Mucosa of stomach (tissue), 1 donor: ENCODE measurements around the gene ZBTB7C.

ENCODE experiments used
- H3K27me3 ChIP-seq: one replicate; pipeline ENCODE4 v1.7.0; 2013; ENCODE audit warnings: mild to moderate bottlenecking, low read length; ENCODE audit not compliant: control insufficient read depth, insufficient read depth
- H3K36me3 ChIP-seq: one replicate; pipeline ENCODE4 v1.7.0; 2013; ENCODE audit warnings: low read length; ENCODE audit not compliant: control insufficient read depth, insufficient read depth
- H3K4me1 ChIP-seq: one replicate; pipeline ENCODE4 v1.7.0; 2013; ENCODE audit warnings: mild to moderate bottlenecking, low read length; ENCODE audit not compliant: control insufficient read depth, insufficient read depth
- H3K4me3 ChIP-seq: one replicate; pipeline ENCODE4 v1.7.0; 2013; ENCODE audit warnings: low read length
- H3K9ac ChIP-seq: one replicate; pipeline ENCODE4 v1.7.0; 2013; ENCODE audit warnings: mild to moderate bottlenecking, low read length, moderate library complexity
- H3K9me3 ChIP-seq: one replicate; pipeline ENCODE4 v1.7.0; 2013; ENCODE audit warnings: mild to moderate bottlenecking, low read length, moderate library complexity; ENCODE audit not compliant: control insufficient read depth
- donor health status: Pancreatic carcinoma.

ZBTB7C gene

GRCh38 chr18:48074929-48075706 lies 334.1 kb downstream of the ZBTB7C start:
- Histone ChIP-seq H3K4me3 (no peak overlapping the region), H3K27me3 (no peaks in the 10 kb centered on the region), H3K36me3 (no peaks in the 10 kb centered on the region), H3K4me1 (peaks cover 8% of the 10 kb centered on the region), H3K9me3 (no peaks in the 10 kb centered on the region), H3K9ac (no peak overlapping the region)

GRCh38 chr18:48073211-48073930 lies 335.8 kb downstream of the ZBTB7C start:
- Histone ChIP-seq H3K4me3 (no peak overlapping the region), H3K9me3 (no peaks in the 10 kb centered on the region), H3K4me1 (peaks cover 8% of the 10 kb centered on the region), H3K9ac (no peak overlapping the region), H3K36me3 (no peaks in the 10 kb centered on the region), H3K27me3 (no peaks in the 10 kb centered on the region)

- no peak overlapping the region for H3K4me3 ChIP-seq
- no peaks in the 10 kb centered on the region for H3K9me3 ChIP-seq
- peaks cover 8% of the 10 kb centered on the region for H3K4me1 ChIP-seq
- H3K27me3 ChIP-seq, result no peaks in the 10 kb centered on the region
- no peak overlapping the region for H3K9ac ChIP-seq
- no peaks in the 10 kb centered on the region for H3K36me3 ChIP-seq
These were observed 336.6 kb downstream of the ZBTB7C start for GRCh38 chr18:48072428-48073204.

DNA sequence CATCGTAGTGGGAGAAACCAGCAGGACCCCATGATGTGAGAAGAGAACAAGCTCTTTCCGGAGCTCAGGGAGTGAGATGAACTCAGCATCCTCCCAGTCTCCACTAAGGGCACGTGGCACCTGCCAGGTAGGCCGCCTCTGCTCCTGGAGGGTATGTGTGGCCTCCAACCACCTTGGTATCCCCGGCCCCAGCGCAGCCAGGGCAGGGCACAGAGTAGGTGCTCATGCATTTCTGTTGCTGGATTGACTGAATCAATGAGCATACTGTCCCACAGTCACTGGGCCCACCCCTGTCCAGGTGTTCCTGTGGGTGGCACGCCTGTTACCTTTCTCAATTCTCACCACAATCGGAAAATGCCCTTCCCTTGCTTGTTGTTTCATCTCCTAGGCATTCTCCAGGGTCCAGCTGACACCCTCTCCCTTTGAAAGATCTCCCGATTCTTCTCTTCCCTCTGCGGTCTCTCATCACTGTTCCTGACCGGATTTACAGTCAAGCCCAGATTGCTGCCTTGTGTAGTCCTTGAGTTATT lies 340.2 kb downstream of the ZBTB7C start:
- Histone ChIP-seq H3K9me3 (no peaks in the 10 kb centered on the region), H3K27me3 (no peaks in the 10 kb centered on the region), H3K36me3 (no peaks in the 10 kb centered on the region), H3K4me3 (no peak overlapping the region), H3K9ac (no peak overlapping the region), H3K4me1 (peaks cover 8% of the 10 kb centered on the region)

- Histone ChIP-seq H3K4me1 (no peaks in the 10 kb centered on the region), H3K9me3 (no peaks in the 10 kb centered on the region), H3K9ac (no peak overlapping the region)
These were observed 342.9 kb downstream of the ZBTB7C start for GRCh38 chr18:48066225-48066652.

GRCh38 chr18:48065601-48065995 lies 343.6 kb downstream of the ZBTB7C start:
- Histone ChIP-seq H3K9ac (no peak overlapping the region), H3K27me3 (no peaks in the 10 kb centered on the region), H3K36me3 (no peaks in the 10 kb centered on the region), H3K4me3 (no peak overlapping the region), H3K9me3 (no peaks in the 10 kb centered on the region), H3K4me1 (no peaks in the 10 kb centered on the region)

More at GRCh38 chr18:48066225-48066652, 342.9 kb downstream of the ZBTB7C start:
- H3K27me3 ChIP-seq, result no peaks in the 10 kb centered on the region
- no peak overlapping the region for H3K4me3 ChIP-seq
- no peaks in the 10 kb centered on the region for H3K36me3 ChIP-seq

- Histone ChIP-seq H3K9ac (no peak overlapping the region), H3K4me1 (no peaks in the 10 kb centered on the region), H3K4me3 (no peak overlapping the region), H3K36me3 (no peaks in the 10 kb centered on the region), H3K27me3 (no peaks in the 10 kb centered on the region), H3K9me3 (no peaks in the 10 kb centered on the region)
These were observed 344.1 kb downstream of the ZBTB7C start for GRCh38 chr18:48064978-48065600.

GRCh38 chr18:48061781-48062570 lies 347.2 kb downstream of the ZBTB7C start:
- no peaks in the 10 kb centered on the region for H3K4me1 ChIP-seq
- no peak overlapping the region for H3K9ac ChIP-seq
- no peak overlapping the region for H3K4me3 ChIP-seq
- H3K27me3 ChIP-seq, result no peaks in the 10 kb centered on the region
- no peaks in the 10 kb centered on the region for H3K9me3 ChIP-seq
- H3K36me3 ChIP-seq, result no peaks in the 10 kb centered on the region

GRCh38 chr18:48060970-48061369 lies 348.2 kb downstream of the ZBTB7C start:
- no peak overlapping the region for H3K9ac ChIP-seq
- no peaks in the 10 kb centered on the region for H3K9me3 ChIP-seq
- H3K4me1 ChIP-seq, result no peaks in the 10 kb centered on the region
- no peak overlapping the region for H3K4me3 ChIP-seq
- H3K27me3 ChIP-seq, result no peaks in the 10 kb centered on the region
- no peaks in the 10 kb centered on the region for H3K36me3 ChIP-seq

GRCh38 chr18:48060346-48060745 lies 348.8 kb downstream of the ZBTB7C start:
- no peaks in the 10 kb centered on the region for H3K36me3 ChIP-seq
- H3K9me3 ChIP-seq, result no peaks in the 10 kb centered on the region
- no peaks in the 10 kb centered on the region for H3K27me3 ChIP-seq
- H3K4me3 ChIP-seq, result no peak overlapping the region
- H3K9ac ChIP-seq, result no peak overlapping the region
- no peaks in the 10 kb centered on the region for H3K4me1 ChIP-seq

DNA sequence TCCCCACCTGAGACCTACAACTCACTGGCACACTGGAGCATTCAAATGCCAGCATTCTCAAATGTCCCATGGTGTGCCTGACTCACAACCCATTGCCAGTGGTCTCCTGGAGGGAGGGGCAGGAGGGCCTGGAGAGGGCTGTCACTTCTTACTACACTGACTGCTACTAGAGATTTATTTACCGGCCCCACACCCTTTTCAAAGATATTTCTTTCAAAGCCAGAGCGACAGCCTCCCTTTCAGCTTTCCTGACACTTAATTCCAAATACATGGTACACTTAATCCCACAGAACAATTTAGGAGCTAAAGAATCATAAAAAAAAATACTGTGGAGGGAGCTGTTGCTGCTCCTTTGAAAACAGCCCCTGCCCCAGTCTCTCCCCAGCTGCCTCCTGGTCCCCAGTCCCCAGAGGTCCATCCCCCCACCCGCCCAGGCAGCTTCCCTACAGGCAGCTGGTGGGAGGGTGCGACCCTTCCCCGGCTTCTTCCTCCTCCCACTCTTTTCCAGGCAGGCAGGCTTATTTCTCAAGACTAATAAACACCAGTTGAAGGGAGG lies 349.6 kb downstream of the ZBTB7C start:
- no peak overlapping the region for H3K9ac ChIP-seq
- no peaks in the 10 kb centered on the region for H3K27me3 ChIP-seq
- no peaks in the 10 kb centered on the region for H3K36me3 ChIP-seq
- H3K4me3 ChIP-seq, result no peak overlapping the region
- H3K4me1 ChIP-seq, result no peaks in the 10 kb centered on the region
- H3K9me3 ChIP-seq, result no peaks in the 10 kb centered on the region
